Stimulated activated CD8-positive, alpha-beta memory T cell treated with anti-CD3 and anti-CD28 coated beads, Interleukin-4, amount 100 ng/mL, for 48 hours (primary cell): ENCODE results near the gene TPRG1.

Experiments used
- DNase-seq: peaks from one replicate; pipeline ENCODE4 v3.0.0-alpha.2; 2020

TPRG1 gene

DNA sequence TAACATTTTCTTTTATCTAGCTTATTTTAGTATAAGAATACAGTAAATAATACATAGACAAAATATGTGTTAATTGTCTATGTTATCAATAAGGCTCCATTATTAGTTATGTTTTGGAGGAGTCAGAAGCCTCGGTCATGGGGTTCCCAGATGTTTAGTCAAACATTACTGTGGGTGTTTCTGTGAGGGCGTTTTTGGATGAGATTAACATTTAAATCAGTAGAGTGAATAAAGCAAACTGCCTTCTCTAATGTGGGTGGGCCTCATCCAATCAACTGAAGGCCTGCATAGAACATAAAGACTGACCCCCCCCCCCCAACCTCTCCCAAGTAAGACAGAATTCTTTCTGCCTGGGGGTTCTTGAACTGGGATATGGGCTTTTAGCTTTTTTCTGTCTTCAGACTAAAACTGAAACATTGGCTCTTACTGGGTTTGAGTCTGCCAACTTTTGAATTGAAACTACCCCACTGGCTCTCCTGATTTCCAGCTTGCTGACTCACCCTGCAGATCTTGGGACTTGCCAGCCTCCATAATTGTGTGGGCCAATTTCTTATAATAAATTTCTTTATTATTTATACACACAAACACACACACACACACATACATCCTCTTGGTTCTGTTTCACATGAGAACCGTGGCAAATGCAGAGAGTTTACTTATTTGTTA is 192.0 kb downstream of the TPRG1 start:
- DNase-seq = no peak

GRCh38 chr3:189365609-189366564 is 194.1 kb downstream of the TPRG1 start:
- no peak for DNase-seq

DNA sequence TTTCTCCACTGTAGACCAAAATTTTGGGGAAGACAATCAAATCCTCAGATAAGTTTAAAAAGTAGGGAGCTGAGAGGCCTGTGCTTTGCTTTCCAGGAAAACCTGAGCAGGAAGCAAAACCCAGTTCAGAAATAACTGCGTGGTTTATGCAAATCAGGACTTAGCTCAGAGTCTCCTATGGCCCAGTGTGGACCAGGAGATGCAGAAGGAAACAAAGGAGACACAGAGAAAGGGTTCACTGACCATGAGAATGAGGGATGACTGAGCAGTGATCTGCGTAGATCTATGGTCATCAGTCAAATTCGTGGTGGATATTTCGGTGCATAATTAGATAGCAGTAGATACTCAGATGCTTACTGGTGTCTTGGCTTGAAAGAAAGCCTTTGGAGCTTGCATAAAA is 196.6 kb downstream of the TPRG1 start:
- DNase-seq = no peak

DNA sequence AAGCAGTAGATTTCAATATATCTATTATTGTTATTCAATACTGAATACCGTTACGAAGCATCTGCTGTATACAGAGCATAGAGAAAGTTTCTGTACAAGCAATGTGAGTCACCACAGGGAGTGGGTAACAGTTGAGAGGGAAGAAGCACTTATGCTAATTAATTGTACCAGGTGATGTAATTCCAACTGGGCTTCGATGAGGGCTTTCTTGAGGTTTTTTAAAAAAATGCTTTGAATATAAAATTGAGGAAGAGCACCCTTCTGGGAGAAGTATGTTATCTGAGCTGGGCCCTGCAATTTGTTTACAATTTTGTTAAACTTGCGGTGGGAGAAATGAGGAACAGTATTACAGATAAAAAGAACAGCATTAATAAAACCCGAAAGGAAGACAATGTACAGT is 197.9 kb downstream of the TPRG1 start:
- no peak for DNase-seq

DNA sequence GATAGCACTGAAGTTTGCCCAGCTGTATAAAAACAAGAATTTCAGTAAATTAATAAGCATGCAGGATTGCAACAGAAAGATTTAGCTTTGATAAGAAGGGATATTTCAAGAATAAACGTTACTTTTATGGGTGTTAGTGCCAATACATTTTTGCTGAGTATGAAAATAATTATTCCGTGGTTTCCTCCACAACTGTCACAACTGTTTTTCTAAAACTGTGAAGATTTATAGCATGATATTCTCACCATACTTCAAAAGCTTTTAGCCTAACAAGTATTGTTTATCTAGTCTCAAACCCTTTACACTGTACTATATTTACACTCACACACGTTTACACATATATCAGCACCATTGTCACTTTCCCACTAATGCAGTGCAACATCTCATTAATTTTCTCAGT is 200.5 kb downstream of the TPRG1 start:
- no peak for DNase-seq
